A549 (cell line): ENCODE data around the gene DEFB129. TPM values are rescaled to one million over a fixed set of nuclear protein-coding genes. Genes with fewer than 3 reads are reported as not detected.

Source experiments
- ATAC-seq, 2 experiments: fragments of 200-7000 bp in 1 of 2; fragments of >200 bp in 1 of 2; cut with Nextera tagmentation in 1 of 2; cut with Tn5 transposase in 1 of 2; 3 replicates each; pipeline versions ENCODE4 v1.8.0 to v1.9.1; 2018 to 2020; ENCODE audit warnings: mild to moderate bottlenecking in 1 of 2, moderate library complexity in 1 of 2
- CTCF ChIA-PET: fragments of 300-600 bp; sonication (Branson Sonifier 250); formaldehyde crosslinking; extraction: SDS; loops from one replicate; lab custom pipeline; 2021; ENCODE audit warnings: antibody characterized with exemption, inconsistent platforms; lab: Yijun Ruan, JAX
- POLR2A ChIA-PET: fragments of 350-600 bp; formaldehyde crosslinking; extraction: SDS; loops from one replicate; lab custom pipeline; 2021; ENCODE audit warnings: antibody characterized with exemption, inconsistent platforms; lab: Yijun Ruan, JAX
- DNase-seq, 2 experiments: peaks; one replicate each; pipeline versions ENCODE4 v3.0.0 to v3.0.0-alpha.2; 2011 to 2016; ENCODE audit warnings: low read depth in 1 of 2, low spot score in 1 of 2
- FAIRE-seq: peaks from 2 replicates; lab custom pipeline; 2011; peaks lifted over from hg19 to GRCh38; lab: Jason Lieb, UNC
- H3K27ac ChIP-seq, 2 experiments: fragments of >200 bp; sonication (Bioruptor Twin); formaldehyde crosslinking; 3 replicates each; pipeline ENCODE4 v1.5.1; 2016 to 2017
- H3K4me1 ChIP-seq: fragments of >200 bp; sonication (Bioruptor Twin); formaldehyde crosslinking; 3 replicates; pipeline ENCODE4 v1.6.1; 2016
- H3K4me2 ChIP-seq: fragments of >200 bp; sonication (Bioruptor Twin); formaldehyde crosslinking; 3 replicates; pipeline ENCODE4 v1.6.1; 2016
- H3K4me3 ChIP-seq: fragments of >200 bp; sonication (Bioruptor Twin); formaldehyde crosslinking; 3 replicates; pipeline ENCODE4 v1.5.1; 2016
- H3K9me3 ChIP-seq: fragments of >200 bp; sonication (Bioruptor Twin); formaldehyde crosslinking; 3 replicates; pipeline ENCODE4 v1.6.1; 2016
- CBX8 ChIP-seq: fragments of 200-600 bp; sonication (generic); IDR thresholded peaks from 2 replicates; pipeline ENCODE4 v1.6.1; 2016
- CHD2 ChIP-seq: fragments of 150-350 bp; IDR thresholded peaks from 2 replicates; pipeline ENCODE4 v1.6.1; 2014; ENCODE audit warnings: low read length; ENCODE audit not compliant: partially characterized antibody
- CHD4 ChIP-seq: fragments of 200-600 bp; sonication (generic); IDR thresholded peaks from 2 replicates; pipeline ENCODE4 v1.6.1; 2016; ENCODE audit warnings: antibody characterized with exemption, mild to moderate bottlenecking, borderline replicate concordance
- CTCF ChIP-seq: fragments of >200 bp; sonication (Bioruptor Twin); formaldehyde crosslinking; IDR thresholded peaks from 3 replicates; pipeline ENCODE4 v1.5.1; 2016
- EHF ChIP-seq: fragments of 250-450 bp; sonication (Bioruptor Pico); IDR thresholded peaks from 2 replicates; pipeline ENCODE4 v1.5.0; 2020; ENCODE audit warnings: mild to moderate bottlenecking
- EP300 ChIP-seq, 2 experiments: fragments of >200 bp; sonication (Bioruptor Twin); formaldehyde crosslinking; IDR thresholded peaks; 2 replicates in 1 of 2; 3 replicates in 1 of 2; pipeline ENCODE4 v1.6.1; 2016 to 2017
- ESRRA ChIP-seq: fragments of 150-350 bp; IDR thresholded peaks from 2 replicates; pipeline ENCODE4 v1.6.1; 2014; ENCODE audit warnings: mild to moderate bottlenecking, low read length, borderline replicate concordance
- FOSB ChIP-seq: fragments of 250-450 bp; sonication (Bioruptor Pico); IDR thresholded peaks from 2 replicates; pipeline ENCODE4 v1.5.0; 2020; ENCODE audit warnings: mild to moderate bottlenecking, moderate library complexity
- HOXB5 ChIP-seq: fragments of 250-450 bp; sonication (Bioruptor Pico); IDR thresholded peaks from 2 replicates; pipeline ENCODE4 v1.5.0; 2020; ENCODE audit warnings: mild to moderate bottlenecking, moderate library complexity
- JUN ChIP-seq, 2 experiments: fragments of >200 bp; sonication (Bioruptor Twin); formaldehyde crosslinking; IDR thresholded peaks; 2 replicates in 1 of 2; 3 replicates in 1 of 2; pipeline ENCODE4 v1.6.1; 2016 to 2017
- MAFK ChIP-seq: fragments of 450-650 bp; IDR thresholded peaks from 2 replicates; pipeline ENCODE4 v1.6.1; 2014; ENCODE audit not compliant: partially characterized antibody
- MAX ChIP-seq: IDR thresholded peaks from 2 replicates; pipeline ENCODE4 v1.6.1; 2012
- MAZ ChIP-seq: fragments of 150-350 bp; IDR thresholded peaks from 2 replicates; pipeline ENCODE4 v1.6.1; 2014; ENCODE audit warnings: antibody characterized with exemption, low read depth, low read length, borderline replicate concordance
- MYC ChIP-seq: IDR thresholded peaks from 2 replicates; pipeline ENCODE4 v1.6.1; 2012; ENCODE audit warnings: mild to moderate bottlenecking, inconsistent platforms, low read length, improper control_type of control experiment, borderline replicate concordance
- PHF8 ChIP-seq: fragments of 200-600 bp; sonication (generic); IDR thresholded peaks from 2 replicates; pipeline ENCODE4 v1.6.1; 2016; ENCODE audit warnings: low read depth, mild to moderate bottlenecking, antibody characterized with exemption, moderate library complexity, borderline replicate concordance
- POLR2A ChIP-seq: IDR thresholded peaks from 2 replicates; pipeline ENCODE4 v1.6.1; 2012; ENCODE audit warnings: mild to moderate bottlenecking, low read length
- RARB ChIP-seq: fragments of 250-450 bp; sonication (Bioruptor Pico); IDR thresholded peaks from 2 replicates; pipeline ENCODE4 v1.8.0; 2021; ENCODE audit warnings: mild to moderate bottlenecking, moderate library complexity
- RFX5 ChIP-seq: fragments of 450-650 bp; IDR thresholded peaks from 2 replicates; pipeline ENCODE4 v1.7.1; 2014; ENCODE audit warnings: antibody characterized with exemption, mild to moderate bottlenecking, moderate library complexity
- RNF2 ChIP-seq: fragments of 200-600 bp; sonication (generic); IDR thresholded peaks from 2 replicates; pipeline ENCODE4 v1.6.1; 2016; ENCODE audit warnings: low read depth, mild to moderate bottlenecking, antibody characterized with exemption, moderate library complexity, borderline replicate concordance
- SMC3 ChIP-seq: fragments of >200 bp; sonication (Bioruptor Twin); formaldehyde crosslinking; IDR thresholded peaks from 3 replicates; pipeline ENCODE4 v1.6.1; 2018; ENCODE audit warnings: inconsistent platforms
- TP53 ChIP-seq: fragments of 250-450 bp; sonication (Bioruptor Pico); IDR thresholded peaks from 2 replicates; pipeline ENCODE4 v1.5.0; 2021; ENCODE audit warnings: mild to moderate bottlenecking, moderate library complexity
- ZC3H11A ChIP-seq: fragments of 450-650 bp; IDR thresholded peaks from 2 replicates; pipeline ENCODE4 v1.6.1; 2014; ENCODE audit warnings: antibody characterized with exemption, mild to moderate bottlenecking
- ZNF302 ChIP-seq: fragments of 250-450 bp; sonication (Bioruptor Pico); IDR thresholded peaks from 2 replicates; pipeline ENCODE4 v1.9.0; 2021; ENCODE audit warnings: inconsistent platforms, mild to moderate bottlenecking, moderate library complexity
- WGBS: methylation state at CpG from one replicate; pipeline ENCODE4 v1.1.6; 2017; ENCODE audit errors: missing lambda C conversion rate; 5-methylcytosine and 5-hydroxymethylcytosine counted together
- polyA plus RNA-seq, 4 experiments: library from polyadenylated mRNA; depleted of rRNA in 3 of 4; stranded (reverse); fragments of >200 nt; fragmentation: RNase III in 1 of 4; extraction: RNeasy Plus Mini Kit Qiagen cat#74134 plus additional on column Dnase treatment in 1 of 4; gene quantifications; 2 replicates in 3 of 4; 3 replicates in 1 of 4; pipeline ENCODE4 v1.2.3, GENCODE V29; 2011 to 2017
- TF ChIP-seq, protein P1 (sequence below): IDR thresholded peaks from 2 replicates; pipeline ENCODE4 v1.6.1; 2012
- TF ChIP-seq, protein P2 (sequence below): fragments of 200-600 bp; sonication (generic); IDR thresholded peaks from 2 replicates; pipeline ENCODE4 v1.6.1; 2016; ENCODE audit warnings: antibody characterized with exemption, mild to moderate bottlenecking, moderate library complexity
- TF ChIP-seq, protein P3 (sequence below): IDR thresholded peaks from 2 replicates; pipeline ENCODE4 v1.6.1; 2012; ENCODE audit warnings: low read depth, borderline replicate concordance

DEFB129 gene
- polyA plus RNA-seq, 2 of the 4 experiments (the other 2 are of a cell fraction), result not detected

DNA sequence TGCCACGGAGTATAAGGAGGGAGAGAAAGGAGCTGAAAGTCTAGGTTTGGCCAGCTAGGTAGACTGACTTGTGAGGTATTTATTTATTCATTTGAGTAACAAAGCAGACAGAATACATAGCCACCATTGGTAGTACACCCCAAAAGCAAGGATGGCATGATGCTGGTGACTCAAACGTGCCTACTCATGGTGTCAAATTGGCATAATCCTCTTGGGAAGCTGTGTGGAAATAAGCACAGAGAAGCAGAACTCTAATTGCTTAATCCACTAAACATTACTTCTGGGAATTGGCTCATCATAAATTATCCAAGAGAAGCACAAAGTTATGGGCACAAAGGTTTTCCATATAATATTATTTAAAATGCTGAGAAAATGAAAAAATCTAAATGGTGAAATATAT lies 32.9 kb downstream of the DEFB129 start (continued):
- TF ChIP-seq, protein P1, sequence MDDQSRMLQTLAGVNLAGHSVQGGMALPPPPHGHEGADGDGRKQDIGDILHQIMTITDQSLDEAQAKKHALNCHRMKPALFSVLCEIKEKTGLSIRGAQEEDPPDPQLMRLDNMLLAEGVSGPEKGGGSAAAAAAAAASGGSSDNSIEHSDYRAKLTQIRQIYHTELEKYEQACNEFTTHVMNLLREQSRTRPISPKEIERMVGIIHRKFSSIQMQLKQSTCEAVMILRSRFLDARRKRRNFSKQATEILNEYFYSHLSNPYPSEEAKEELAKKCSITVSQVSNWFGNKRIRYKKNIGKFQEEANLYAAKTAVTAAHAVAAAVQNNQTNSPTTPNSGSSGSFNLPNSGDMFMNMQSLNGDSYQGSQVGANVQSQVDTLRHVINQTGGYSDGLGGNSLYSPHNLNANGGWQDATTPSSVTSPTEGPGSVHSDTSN, result no peak
- no peak for TF ChIP-seq RARB
- TF ChIP-seq, all 56 proteins: peak for 0

DNA sequence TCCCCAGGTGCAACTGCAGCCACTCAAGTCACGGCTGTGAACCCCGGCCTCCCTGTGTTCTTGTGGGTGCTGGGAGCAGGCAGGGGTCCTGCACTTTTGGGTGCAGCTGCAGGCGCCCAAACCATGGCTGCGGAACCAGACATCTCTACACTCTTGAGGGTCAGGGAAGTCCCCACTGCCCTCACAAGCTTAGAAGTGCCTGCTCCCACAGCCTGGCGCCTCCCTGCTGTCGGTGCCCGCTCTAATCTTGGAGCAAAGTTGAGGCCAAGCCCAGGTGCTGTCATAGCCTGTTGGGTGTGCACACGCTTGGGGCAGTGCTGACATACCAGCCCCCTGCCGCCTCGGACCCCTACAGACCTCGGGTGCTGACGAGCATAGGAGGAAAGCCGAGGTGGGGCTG lies 36.6 kb downstream of the DEFB129 start:
- ATAC-seq (no peak), DNase-seq (no peak), FAIRE-seq (no peak)
- TF ChIP-seq RNF2 (no peak), CBX8 (no peak), ZC3H11A (no peak), MYC (no peak), JUN (IDR thresholded peaks at IDR 0.05) (no peak), EP300 (IDR thresholded peaks at IDR 0.05) (no peak), ZNF302 (no peak), MAZ (no peak), ESRRA (no peak), TP53 (CRISPR knock-in tag) (no peak), FOSB (no peak)
- TF ChIP-seq, protein P2, sequence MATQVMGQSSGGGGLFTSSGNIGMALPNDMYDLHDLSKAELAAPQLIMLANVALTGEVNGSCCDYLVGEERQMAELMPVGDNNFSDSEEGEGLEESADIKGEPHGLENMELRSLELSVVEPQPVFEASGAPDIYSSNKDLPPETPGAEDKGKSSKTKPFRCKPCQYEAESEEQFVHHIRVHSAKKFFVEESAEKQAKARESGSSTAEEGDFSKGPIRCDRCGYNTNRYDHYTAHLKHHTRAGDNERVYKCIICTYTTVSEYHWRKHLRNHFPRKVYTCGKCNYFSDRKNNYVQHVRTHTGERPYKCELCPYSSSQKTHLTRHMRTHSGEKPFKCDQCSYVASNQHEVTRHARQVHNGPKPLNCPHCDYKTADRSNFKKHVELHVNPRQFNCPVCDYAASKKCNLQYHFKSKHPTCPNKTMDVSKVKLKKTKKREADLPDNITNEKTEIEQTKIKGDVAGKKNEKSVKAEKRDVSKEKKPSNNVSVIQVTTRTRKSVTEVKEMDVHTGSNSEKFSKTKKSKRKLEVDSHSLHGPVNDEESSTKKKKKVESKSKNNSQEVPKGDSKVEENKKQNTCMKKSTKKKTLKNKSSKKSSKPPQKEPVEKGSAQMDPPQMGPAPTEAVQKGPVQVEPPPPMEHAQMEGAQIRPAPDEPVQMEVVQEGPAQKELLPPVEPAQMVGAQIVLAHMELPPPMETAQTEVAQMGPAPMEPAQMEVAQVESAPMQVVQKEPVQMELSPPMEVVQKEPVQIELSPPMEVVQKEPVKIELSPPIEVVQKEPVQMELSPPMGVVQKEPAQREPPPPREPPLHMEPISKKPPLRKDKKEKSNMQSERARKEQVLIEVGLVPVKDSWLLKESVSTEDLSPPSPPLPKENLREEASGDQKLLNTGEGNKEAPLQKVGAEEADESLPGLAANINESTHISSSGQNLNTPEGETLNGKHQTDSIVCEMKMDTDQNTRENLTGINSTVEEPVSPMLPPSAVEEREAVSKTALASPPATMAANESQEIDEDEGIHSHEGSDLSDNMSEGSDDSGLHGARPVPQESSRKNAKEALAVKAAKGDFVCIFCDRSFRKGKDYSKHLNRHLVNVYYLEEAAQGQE, result no peak
- no peak overlapping the region for H3K4me2 ChIP-seq
- H3K4me1 ChIP-seq, result no peaks in the 10 kb centered on the region
- ChIA-PET CTCF (interaction anchor here (0.8 to 13.5 kb wide), 6 partner anchors 29 to 68 kb away, joined by 3 to 86 read pairs (median 3); no protein-coding TSS in a partner anchor), POLR2A (no interaction called here)
- H3K9me3 ChIP-seq, result no peaks in the 10 kb centered on the region
- 56% methylated on average over 11 of the region's 13 CpGs for WGBS
- no peak overlapping the region for H3K27ac ChIP-seq
- no peak overlapping the region for H3K4me3 ChIP-seq

GRCh38 chr20:266596-267562 lies 39.8 kb downstream of the DEFB129 start:
- no peak for FAIRE-seq
- peak overlapping the region; percentile 43 to 83; a peak in 5 of 6 replicates for H3K27ac ChIP-seq
- TF ChIP-seq HOXB5, result peak; percentile 63; the same call in 1 of the 2 replicates
- peak; percentile 51 for TF ChIP-seq POLR2A
- TF ChIP-seq SMC3, result peak; percentile 86
- no peak; the same call in 1 of the 2 replicates for TF ChIP-seq PHF8
- TF ChIP-seq MAFK, result peak; percentile 33
- no peak for TF ChIP-seq CHD4
- TF ChIP-seq RNF2, result no peak
- TF ChIP-seq MYC, result peak; percentile 86
- no peak for TF ChIP-seq CHD2
- peak; percentile 36; the same call in 1 of the 2 replicates for TF ChIP-seq RFX5
- TF ChIP-seq MAX, result peak; percentile 90
- TF ChIP-seq, protein P3, sequence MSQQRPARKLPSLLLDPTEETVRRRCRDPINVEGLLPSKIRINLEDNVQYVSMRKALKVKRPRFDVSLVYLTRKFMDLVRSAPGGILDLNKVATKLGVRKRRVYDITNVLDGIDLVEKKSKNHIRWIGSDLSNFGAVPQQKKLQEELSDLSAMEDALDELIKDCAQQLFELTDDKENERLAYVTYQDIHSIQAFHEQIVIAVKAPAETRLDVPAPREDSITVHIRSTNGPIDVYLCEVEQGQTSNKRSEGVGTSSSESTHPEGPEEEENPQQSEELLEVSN, result peak; percentile 81; the same call in 1 of the 2 replicates
- TF ChIP-seq EHF (CRISPR knock-in tag), result peak; percentile 10; the same call in 1 of the 2 replicates
- TF ChIP-seq CTCF, result peak; percentile 96
- no peak for TF ChIP-seq ZNF302

More at GRCh38 chr20:266596-267562, 39.8 kb downstream of the DEFB129 start:
- peak; percentile 91 for DNase-seq
- Histone ChIP-seq H3K4me1 (no peaks in the 10 kb centered on the region), H3K4me2 (peak overlapping the region; percentile 86), H3K4me3 (peak overlapping the region; percentile 41), H3K9me3 (no peaks in the 10 kb centered on the region)
- POLR2A ChIA-PET, result interaction anchor here (0.6 to 1.2 kb wide), 2 partner anchors 57 to 80 kb away, joined by 3 read pairs; partner anchors contain the start of gene NRSN2
- peak; percentile 81 to 95 for ATAC-seq
- CTCF ChIA-PET, result interaction anchor here (0.6 to 13.5 kb wide), 33 partner anchors 8 to 587 kb away, joined by 3 to 86 read pairs (median 5); partner anchors contain the start of genes DEFB129, DEFB132 and SOX12
- 11% methylated on average over 40 of the region's 43 CpGs for WGBS
